ENCODE results near the gene MBD1. TPM values are rescaled to one million over a fixed set of nuclear protein-coding genes. Genes with fewer than 3 reads are reported as not detected.

The MBD1 gene
- total and polyA plus RNA-seq, 10 of the 15 experiments (the other 5 are each of a cell fraction or from before 2014, with no cell fraction given), result 8.4 to 97.7 (median 59.9) TPM

DNA sequence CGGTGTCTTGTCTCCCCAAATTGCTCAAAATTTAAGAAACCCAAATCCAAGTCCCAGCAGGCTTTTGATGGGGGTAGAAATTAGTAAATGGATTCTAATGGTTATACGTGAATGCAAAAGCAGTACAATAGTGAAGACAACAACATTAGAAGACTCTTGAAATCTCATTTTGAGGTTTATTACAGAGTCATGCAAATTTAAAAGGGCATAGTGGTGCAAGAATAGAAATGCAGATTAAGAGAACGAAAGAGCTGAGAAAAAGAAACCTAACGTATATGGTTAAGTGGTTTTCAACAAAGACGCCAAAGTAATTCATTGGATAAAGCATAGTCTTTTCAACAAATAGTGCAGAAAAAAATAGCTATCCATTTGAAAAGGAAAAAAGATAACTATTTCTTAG lies 39.4 kb upstream of the MBD1 start (continued):
- TF ChIP-seq, protein P1, sequence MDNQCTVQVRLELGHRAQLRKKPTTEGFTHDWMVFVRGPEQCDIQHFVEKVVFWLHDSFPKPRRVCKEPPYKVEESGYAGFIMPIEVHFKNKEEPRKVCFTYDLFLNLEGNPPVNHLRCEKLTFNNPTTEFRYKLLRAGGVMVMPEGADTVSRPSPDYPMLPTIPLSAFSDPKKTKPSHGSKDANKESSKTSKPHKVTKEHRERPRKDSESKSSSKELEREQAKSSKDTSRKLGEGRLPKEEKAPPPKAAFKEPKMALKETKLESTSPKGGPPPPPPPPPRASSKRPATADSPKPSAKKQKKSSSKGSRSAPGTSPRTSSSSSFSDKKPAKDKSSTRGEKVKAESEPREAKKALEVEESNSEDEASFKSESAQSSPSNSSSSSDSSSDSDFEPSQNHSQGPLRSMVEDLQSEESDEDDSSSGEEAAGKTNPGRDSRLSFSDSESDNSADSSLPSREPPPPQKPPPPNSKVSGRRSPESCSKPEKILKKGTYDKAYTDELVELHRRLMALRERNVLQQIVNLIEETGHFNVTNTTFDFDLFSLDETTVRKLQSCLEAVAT (IDR thresholded peaks at IDR 0.05), result 0 out of 2 replicates have a peak, but pooled peaks have one; percentile 72
- TF ChIP-seq MEF2B (IDR thresholded peaks at IDR 0.05; ENCODE audit: partially characterized antibody, poor library complexity, severe bottlenecking) (peak; percentile 90), EP300 (IDR thresholded peaks at IDR 0.05; ENCODE audit: borderline replicate concordance in 1 of 2, control insufficient read depth in 1 of 2, low read depth in 2 of 2, low read length in 2 of 2) (peak in 1 of 2 experiments; percentile 61; a peak in 1 of 4 replicates), KLF5 (IDR thresholded peaks at IDR 0.05; ENCODE audit: partially characterized antibody) (no peak), IRF4 (IDR thresholded peaks at IDR 0.05; ENCODE audit: low read depth, low read length) (no peak), BMI1 (IDR thresholded peaks at IDR 0.05; ENCODE audit: borderline replicate concordance) (no peak), NR2F1 (conservative IDR thresholded peaks at IDR 0.05) (peak; percentile 43; the same call in 1 of the 2 replicates), TBL1XR1 (IDR thresholded peaks at IDR 0.05; ENCODE audit: low read depth, low read length) (no peak), REST (IDR thresholded peaks at IDR 0.05; ENCODE audit: low read depth, low read length) (no peak), BACH1 (IDR thresholded peaks at IDR 0.05; ENCODE audit: borderline replicate concordance) (no peak)

Data from GM12878 (cell line).